SK-N-SH treated with all-trans-retinoic acid at 6 μM for 48 hours (cell line): ENCODE measurements around the gene CCDC102A.

Experiments
- ATAC-seq: fragments of 200-7000 bp; cut with Tn5 transposase; 3 replicates; pipeline ENCODE4 v1.9.1; 2020; ENCODE audit warnings: mild to moderate bottlenecking, moderate library complexity
- ARNTL ChIP-seq: fragments of 450-650 bp; formaldehyde crosslinking; IDR thresholded peaks from 2 replicates; pipeline ENCODE4 v1.5.0; 2020; ENCODE audit warnings: low read depth, mild to moderate bottlenecking, moderate library complexity, borderline replicate concordance
- BACH2 ChIP-seq: fragments of 250-450 bp; sonication (Bioruptor Pico); IDR thresholded peaks from 2 replicates; pipeline ENCODE4 v1.9.0; 2021; ENCODE audit warnings: mild to moderate bottlenecking, borderline replicate concordance
- CREB5 ChIP-seq: fragments of 250-450 bp; sonication (Bioruptor Pico); IDR thresholded peaks from 2 replicates; pipeline ENCODE4 v1.5.1; 2020; ENCODE audit warnings: low read depth, mild to moderate bottlenecking, moderate library complexity
- CSDC2 ChIP-seq: fragments of 250-450 bp; sonication (Bioruptor Pico); IDR thresholded peaks from 2 replicates; pipeline ENCODE4 v1.5.0; 2020; ENCODE audit warnings: mild to moderate bottlenecking, moderate library complexity
- ESRRG ChIP-seq: fragments of 250-450 bp; sonication (Bioruptor Pico); IDR thresholded peaks from 2 replicates; pipeline ENCODE4 v1.6.1; 2021; ENCODE audit warnings: mild to moderate bottlenecking
- GLIS3 ChIP-seq: fragments of 250-450 bp; sonication (Bioruptor Pico); IDR thresholded peaks from 2 replicates; pipeline ENCODE4 v1.5.0; 2020; ENCODE audit warnings: mild to moderate bottlenecking, moderate library complexity
- ISL1 ChIP-seq: fragments of 250-450 bp; sonication (Bioruptor Pico); IDR thresholded peaks from 2 replicates; pipeline ENCODE4 v2.1.2; 2022; ENCODE audit warnings: mild to moderate bottlenecking, moderate library complexity
- OSR1 ChIP-seq: fragments of 250-450 bp; sonication (Bioruptor Pico); IDR thresholded peaks from 2 replicates; pipeline ENCODE4 v1.8.0; 2022; ENCODE audit warnings: moderate library complexity, mild to moderate bottlenecking, inconsistent platforms
- PATZ1 ChIP-seq: fragments of 250-450 bp; sonication (Bioruptor Pico); IDR thresholded peaks from 2 replicates; pipeline ENCODE4 v1.8.0; 2020; ENCODE audit warnings: mild to moderate bottlenecking, moderate library complexity, borderline replicate concordance
- POU6F1 ChIP-seq: fragments of 250-450 bp; sonication (Bioruptor Pico); IDR thresholded peaks from 2 replicates; pipeline ENCODE4 v1.8.0; 2021; ENCODE audit warnings: low read depth, mild to moderate bottlenecking, moderate library complexity, borderline replicate concordance
- PPARA ChIP-seq: fragments of 250-450 bp; sonication (Bioruptor Pico); IDR thresholded peaks from 2 replicates; pipeline ENCODE4 v1.5.0; 2020; ENCODE audit warnings: mild to moderate bottlenecking, borderline replicate concordance
- RARB ChIP-seq: fragments of 250-450 bp; sonication (Bioruptor Pico); IDR thresholded peaks from 2 replicates; pipeline ENCODE4 v1.8.0; 2021; ENCODE audit warnings: mild to moderate bottlenecking, moderate library complexity
- SNAI2 ChIP-seq: fragments of 250-450 bp; sonication (Bioruptor Pico); IDR thresholded peaks from 2 replicates; pipeline ENCODE4 v1.5.0; 2020; ENCODE audit warnings: mild to moderate bottlenecking, moderate library complexity
- TCF4 ChIP-seq: fragments of 250-450 bp; sonication (Bioruptor Pico); IDR thresholded peaks from 2 replicates; pipeline ENCODE4 v1.8.0; 2021; ENCODE audit warnings: mild to moderate bottlenecking, moderate library complexity, borderline replicate concordance
- TSHZ2 ChIP-seq: fragments of 250-450 bp; sonication (Bioruptor Pico); IDR thresholded peaks from 2 replicates; pipeline ENCODE4 v1.5.0; 2020; ENCODE audit warnings: mild to moderate bottlenecking, moderate library complexity
- ZC3H10 ChIP-seq: fragments of 250-450 bp; sonication (Bioruptor Pico); IDR thresholded peaks from 2 replicates; pipeline ENCODE4 v1.5.1; 2021; ENCODE audit warnings: mild to moderate bottlenecking, moderate library complexity
- ZFP3 ChIP-seq: fragments of 250-450 bp; sonication (Bioruptor Pico); IDR thresholded peaks from 2 replicates; pipeline ENCODE4 v1.5.0; 2020; ENCODE audit warnings: mild to moderate bottlenecking, moderate library complexity
- ZFP30 ChIP-seq: fragments of 450-650 bp; formaldehyde crosslinking; IDR thresholded peaks from 2 replicates; pipeline ENCODE4 v1.5.0; 2022; ENCODE audit warnings: mild to moderate bottlenecking, moderate library complexity
- ZNF565 ChIP-seq: fragments of 450-650 bp; formaldehyde crosslinking; conservative IDR thresholded peaks from 2 replicates; pipeline ENCODE4 v1.5.0; 2020; ENCODE audit warnings: low read depth, mild to moderate bottlenecking, moderate library complexity
- ZNF70 ChIP-seq: fragments of 450-650 bp; formaldehyde crosslinking; IDR thresholded peaks from 2 replicates; pipeline ENCODE4 v1.5.0; 2020; ENCODE audit warnings: mild to moderate bottlenecking, moderate library complexity
- ZNF8 ChIP-seq: fragments of 450-650 bp; formaldehyde crosslinking; IDR thresholded peaks from 2 replicates; pipeline ENCODE4 v1.5.0; 2020; ENCODE audit warnings: mild to moderate bottlenecking, moderate library complexity
- TF ChIP-seq, protein P1 (sequence below): fragments of 250-450 bp; sonication (Bioruptor Pico); IDR thresholded peaks from 2 replicates; pipeline ENCODE4 v1.5.1; 2021; ENCODE audit warnings: mild to moderate bottlenecking, moderate library complexity

The CCDC102A gene

DNA sequence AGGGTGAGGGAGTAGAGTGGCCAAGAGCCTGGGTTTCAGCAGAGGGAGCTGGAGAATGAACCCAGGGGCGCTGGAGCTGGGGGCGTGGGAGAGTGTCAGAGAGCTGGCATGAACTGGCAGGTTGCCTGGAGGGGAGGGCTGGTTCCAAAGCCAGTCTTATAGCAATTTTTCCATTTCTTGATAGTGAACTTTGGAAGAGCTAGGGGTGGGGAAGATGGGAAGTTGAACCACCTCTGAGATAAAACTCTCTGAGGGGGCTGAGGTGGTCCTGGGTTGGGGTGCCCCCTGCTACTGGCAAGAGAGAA is 42.9 kb upstream of the CCDC102A start:
- ATAC-seq, result no peak
- TF ChIP-seq ZNF70 (CRISPR knock-in tag), result no peak
- TF ChIP-seq ZNF565 (CRISPR knock-in tag), result no peak
- TF ChIP-seq PPARA (CRISPR knock-in tag), result no peak
- TF ChIP-seq ZFP3, result no peak
- no peak for TF ChIP-seq SNAI2 (CRISPR knock-in tag)
- TF ChIP-seq CSDC2 (CRISPR knock-in tag), result no peak
- no peak for TF ChIP-seq ARNTL
- TF ChIP-seq ZNF8 (CRISPR knock-in tag), result no peak
- no peak for TF ChIP-seq ZFP30 (CRISPR knock-in tag)
- TF ChIP-seq PATZ1 (CRISPR knock-in tag), result no peak
- TF ChIP-seq CREB5, result no peak
- TF ChIP-seq ISL1 (CRISPR knock-in tag), result no peak
- TF ChIP-seq POU6F1 (CRISPR knock-in tag), result no peak
- TF ChIP-seq TCF4 (CRISPR knock-in tag), result no peak
- TF ChIP-seq RARB (CRISPR knock-in tag), result no peak
- no peak for TF ChIP-seq ZC3H10 (CRISPR knock-in tag)
- no peak for TF ChIP-seq ESRRG (CRISPR knock-in tag)

DNA sequence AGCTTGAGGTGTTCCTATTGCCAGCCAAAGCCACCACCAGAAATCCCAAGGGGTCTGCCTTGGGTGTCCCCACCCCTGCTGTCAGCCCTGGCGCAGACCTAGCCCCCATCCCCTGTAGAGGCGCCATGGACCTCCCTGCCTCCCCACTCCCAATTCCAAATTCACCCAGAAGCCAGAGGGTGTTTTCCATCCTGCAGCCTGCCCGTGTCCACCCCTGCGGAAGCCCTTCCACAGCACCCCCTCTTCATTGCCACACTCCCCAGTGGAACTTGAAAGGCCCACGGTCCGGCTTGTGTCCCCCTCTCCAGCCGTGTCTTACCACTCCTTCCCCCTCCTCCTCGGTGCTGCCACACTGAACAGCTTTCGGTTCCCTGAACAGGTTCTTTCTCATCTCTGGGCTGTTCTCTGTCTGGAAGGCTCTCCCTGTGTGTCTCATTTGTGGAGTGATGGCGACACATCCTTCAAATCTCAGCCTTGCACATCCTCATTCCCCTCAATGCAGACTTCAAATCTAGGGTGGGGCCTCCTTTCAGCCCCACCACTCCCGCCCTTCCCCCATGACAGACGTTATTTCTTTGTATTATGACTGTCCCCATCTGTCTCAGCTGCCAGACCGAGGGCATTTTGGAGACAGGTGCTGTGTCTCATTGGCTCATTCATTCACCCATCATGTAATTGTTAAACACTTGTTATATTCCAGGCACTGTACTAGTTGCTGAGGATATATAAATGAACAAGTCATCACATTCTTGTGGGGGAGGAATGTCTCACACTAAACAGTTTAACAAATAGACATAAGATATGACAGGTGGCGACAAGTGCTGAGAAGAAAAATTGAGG is 42.4 kb upstream of the CCDC102A start:
- no peak for ATAC-seq

More for the DNA sequence above, 42.4 kb upstream of the CCDC102A start:
- TF ChIP-seq TSHZ2 (CRISPR knock-in tag), result no peak
- TF ChIP-seq ZC3H10 (CRISPR knock-in tag), result no peak
- TF ChIP-seq, protein P1, sequence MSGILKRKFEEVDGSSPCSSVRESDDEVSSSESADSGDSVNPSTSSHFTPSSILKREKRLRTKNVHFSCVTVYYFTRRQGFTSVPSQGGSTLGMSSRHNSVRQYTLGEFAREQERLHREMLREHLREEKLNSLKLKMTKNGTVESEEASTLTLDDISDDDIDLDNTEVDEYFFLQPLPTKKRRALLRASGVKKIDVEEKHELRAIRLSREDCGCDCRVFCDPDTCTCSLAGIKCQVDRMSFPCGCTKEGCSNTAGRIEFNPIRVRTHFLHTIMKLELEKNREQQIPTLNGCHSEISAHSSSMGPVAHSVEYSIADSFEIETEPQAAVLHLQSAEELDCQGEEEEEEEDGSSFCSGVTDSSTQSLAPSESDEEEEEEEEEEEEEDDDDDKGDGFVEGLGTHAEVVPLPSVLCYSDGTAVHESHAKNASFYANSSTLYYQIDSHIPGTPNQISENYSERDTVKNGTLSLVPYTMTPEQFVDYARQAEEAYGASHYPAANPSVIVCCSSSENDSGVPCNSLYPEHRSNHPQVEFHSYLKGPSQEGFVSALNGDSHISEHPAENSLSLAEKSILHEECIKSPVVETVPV, result no peak
- TF ChIP-seq ZNF8 (CRISPR knock-in tag), result no peak
- TF ChIP-seq CREB5, result no peak
- TF ChIP-seq CSDC2 (CRISPR knock-in tag), result no peak
- TF ChIP-seq ZNF565 (CRISPR knock-in tag), result no peak
- no peak for TF ChIP-seq PATZ1 (CRISPR knock-in tag)
- TF ChIP-seq RARB (CRISPR knock-in tag), result no peak
- TF ChIP-seq ESRRG (CRISPR knock-in tag), result no peak
- TF ChIP-seq TCF4 (CRISPR knock-in tag), result no peak
- TF ChIP-seq PPARA (CRISPR knock-in tag), result no peak
- no peak for TF ChIP-seq ARNTL
- no peak for TF ChIP-seq GLIS3 (CRISPR knock-in tag)
- no peak for TF ChIP-seq BACH2 (CRISPR knock-in tag)
- TF ChIP-seq OSR1, result no peak
- no peak for TF ChIP-seq ZNF70 (CRISPR knock-in tag)
- TF ChIP-seq POU6F1 (CRISPR knock-in tag), result no peak
